ENCODE data around the gene PTPRC.

GRCh38 chr1:198638441-198638840 is 399 bp upstream of the PTPRC start:
- TF ChIP-seq CTCF (conservative IDR thresholded peaks at IDR 0.05), result no peak
- TF ChIP-seq ZFX (IDR thresholded peaks at IDR 0.05), result no peak
